Esophagus squamous epithelium (tissue), 5 donors: ENCODE results near the gene METTL1. TPM values are rescaled to one million over a fixed set of nuclear protein-coding genes. Genes with fewer than 3 reads are reported as not detected.
A peak's percentile ranks its signal among the peaks of the same experiment; 100 is the strongest.

Source experiments
- DNase-seq: peaks from one replicate; lab custom pipeline; 2025; lab: John Stamatoyannopoulos, UW
- H3K27ac ChIP-seq, 4 donors: fragments of 200-600 bp; sonication (generic); one replicate each; pipeline ENCODE4 v1.5.1; 2016 to 2019; ENCODE audit warnings: mild to moderate bottlenecking in 1 of 4
- H3K27me3 ChIP-seq, 4 donors: fragments of 200-600 bp; sonication (generic); 1 replicate in 3 of 4; 2 replicates in 1 of 4; pipeline versions ENCODE4 v1.5.1 to v1.6.0; 2017 to 2021; ENCODE audit warnings: antibody characterized with exemption in 1 of 4
- H3K36me3 ChIP-seq, 3 donors: fragments of 200-600 bp; sonication (generic); one replicate each; pipeline ENCODE4 v1.5.1; 2016 to 2019
- H3K4me1 ChIP-seq, 3 donors: fragments of 200-600 bp; sonication (generic); one replicate each; pipeline ENCODE4 v1.5.1; 2017 to 2019
- H3K4me3 ChIP-seq, 4 donors: fragments of 200-600 bp; sonication (generic); 1 replicate in 3 of 4; 2 replicates in 1 of 4; pipeline ENCODE4 v1.5.1; 2016 to 2019; ENCODE audit warnings: mild to moderate bottlenecking in 2 of 4, moderate library complexity in 1 of 4
- H3K9me3 ChIP-seq, 3 donors: fragments of 200-600 bp; sonication (generic); one replicate each; pipeline ENCODE4 v1.5.1; 2016 to 2019
- CTCF ChIP-seq, 6 experiments: fragments of 450-650 bp in 4 of 6; fragments of 200-600 bp in 2 of 6; sonication (generic) in 2 of 6; IDR thresholded peaks; one replicate each; pipeline ENCODE4 v1.5.1; 2016 to 2019; ENCODE audit warnings: antibody characterized with exemption in 6 of 6, mild to moderate bottlenecking in 4 of 6, moderate library complexity in 4 of 6
- POLR2A ChIP-seq, 4 donors: fragments of 450-650 bp; IDR thresholded peaks; one replicate each; pipeline ENCODE4 v1.6.1; 2017; ENCODE audit warnings: antibody characterized with exemption in 4 of 4, mild to moderate bottlenecking in 4 of 4, moderate library complexity in 3 of 4
- WGBS, 2 donors: methylation state at CpG; one replicate each; pipeline ENCODE4 v1.1.5; 2018; 5-methylcytosine and 5-hydroxymethylcytosine counted together
- intact Hi-C: fragments of 100-400 bp; cut with DNase I; formaldehyde crosslinking; loops from one replicate; pipeline ENCODE4 v1.15.0; 2022
- total RNA-seq, 4 donors: library from RNA; depleted of rRNA; stranded (reverse); fragments of >200 nt; gene quantifications; one replicate each; pipeline ENCODE4 v1.1.0, GENCODE V29; 2016
- donor health status: DM: yes; HTN: yes; CAD: no.

Gene METTL1
- total RNA-seq, 4 donors from 2014 or later, result 6.7 to 16.8 (median 11.8) TPM

- Histone ChIP-seq H3K36me3 (peaks cover 0 to 14% (median 0%) of the 10 kb centered on the region in 3 donors), H3K4me1 (peaks cover 25 to 40% (median 31%) of the 10 kb centered on the region in 3 donors), H3K4me3 (peak overlapping the region in 2 of 4 donors; percentile 9 to 48), H3K9me3 (no peaks in the 10 kb centered on the region), H3K27me3 (peaks cover 26 to 96% (median 38%) of the 10 kb centered on the region in 4 donors), H3K27ac (no peak overlapping the region)
- TF ChIP-seq POLR2A (IDR thresholded peaks at IDR 0.05), result no peak
- TF ChIP-seq CTCF (IDR thresholded peaks at IDR 0.05), result no peak
- 23 to 41% methylated on average over 21 to 26 of the region's 49 CpGs for WGBS, 2 donors
- DNase-seq, result no peak
- intact Hi-C loops, result no loop called here
These were observed 35.8 kb downstream of the METTL1 start for GRCh38 chr12:57735952-57736740.

GRCh38 chr12:57735198-57735855 is 36.6 kb downstream of the METTL1 start:
- DNase-seq, result no peak
- Histone ChIP-seq H3K36me3 (peaks cover 0 to 19% (median 0%) of the 10 kb centered on the region in 3 donors), H3K9me3 (no peaks in the 10 kb centered on the region), H3K4me3 (no peak overlapping the region), H3K27ac (no peak overlapping the region), H3K4me1 (peaks cover 25 to 40% (median 31%) of the 10 kb centered on the region in 3 donors), H3K27me3 (peaks cover 26 to 88% (median 38%) of the 10 kb centered on the region in 4 donors)
- WGBS, 2 donors, result 41 to 62% methylated on average over 4 to 6 of the region's 8 CpGs
- intact Hi-C loops, result no loop called here
- no peak for TF ChIP-seq CTCF (IDR thresholded peaks at IDR 0.05)

GRCh38 chr12:57734591-57734990 is 37.3 kb downstream of the METTL1 start:
- Histone ChIP-seq H3K9me3 (no peaks in the 10 kb centered on the region), H3K27ac (no peak overlapping the region), H3K4me1 (peaks cover 25 to 40% (median 31%) of the 10 kb centered on the region in 3 donors), H3K27me3 (peaks cover 26 to 81% (median 36%) of the 10 kb centered on the region in 4 donors), H3K36me3 (peaks cover 0 to 19% (median 0%) of the 10 kb centered on the region in 3 donors), H3K4me3 (no peak overlapping the region)
- intact Hi-C loops, result no loop called here
- TF ChIP-seq CTCF (IDR thresholded peaks at IDR 0.05), result no peak
- TF ChIP-seq POLR2A (IDR thresholded peaks at IDR 0.05), result no peak
- WGBS, 2 donors, result 35 to 64% methylated on average over 2 to 4 of the region's 4 CpGs
- DNase-seq, result no peak

GRCh38 chr12:57733928-57734327 is 38.0 kb downstream of the METTL1 start:
- Histone ChIP-seq H3K36me3 (peaks cover 0 to 19% (median 0%) of the 10 kb centered on the region in 3 donors), H3K9me3 (no peaks in the 10 kb centered on the region), H3K27me3 (peaks cover 23 to 74% (median 34%) of the 10 kb centered on the region in 4 donors), H3K4me1 (peaks cover 25 to 37% (median 27%) of the 10 kb centered on the region in 3 donors), H3K27ac (no peak overlapping the region), H3K4me3 (no peak overlapping the region)
- WGBS, 2 donors, result 80 to 89% methylated on average over 1 to 5 of the region's 6 CpGs
- DNase-seq, result no peak
- TF ChIP-seq POLR2A (IDR thresholded peaks at IDR 0.05) (no peak), CTCF (IDR thresholded peaks at IDR 0.05) (no peak)
- intact Hi-C loops, result no loop called here
